ENCODE data around the gene MLLT10. TPM values are rescaled to one million over a fixed set of nuclear protein-coding genes. Genes with fewer than 3 reads are reported as not detected.

Gene MLLT10
- polyA plus RNA-seq, 4 donors, result 8.9 to 34.3 (median 13.4) TPM

DNA sequence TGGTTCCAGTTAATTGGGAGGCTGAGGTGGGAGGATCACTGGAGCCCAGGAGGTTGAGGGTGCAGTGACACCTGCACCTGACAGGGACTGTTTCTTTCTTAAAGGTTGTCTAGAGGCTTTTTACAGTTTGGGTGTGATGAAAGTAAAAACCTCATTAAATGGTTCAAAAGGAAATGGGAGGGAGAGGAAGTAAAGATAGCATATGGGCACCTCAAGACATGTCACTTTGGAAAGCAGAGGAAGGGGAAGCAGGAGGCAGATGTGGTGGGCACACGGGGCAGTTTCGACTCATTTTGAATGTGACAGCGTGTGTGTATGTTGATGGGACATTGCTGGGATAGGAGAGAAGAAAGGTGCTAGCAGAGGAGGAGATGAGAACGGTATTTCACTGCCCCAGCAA, 203.1 kb downstream of the MLLT10 start:
- Histone ChIP-seq H3K9me3 (ENCODE audit: control insufficient read depth in 2 of 2, insufficient read depth in 1 of 2, low read depth in 1 of 2, low read length in 1 of 2) (no peaks in the 10 kb centered on the region), H3K27ac (ENCODE audit: low read depth in 1 of 3, low read length in 2 of 3) (no peak overlapping the region), H3K36me3 (ENCODE audit: control insufficient read depth in 3 of 3, insufficient read depth in 2 of 3, low read depth in 1 of 3, low read length in 3 of 3) (peaks cover 0 to 30% (median 19%) of the 10 kb centered on the region in 3 donors), H3K4me1 (ENCODE audit: control insufficient read depth in 3 of 3, insufficient read depth in 2 of 3, low read depth in 1 of 3, low read length in 2 of 3) (no peaks in the 10 kb centered on the region), H3K27me3 (ENCODE audit: control insufficient read depth in 3 of 3, insufficient read depth in 3 of 3, low read length in 3 of 3) (no peaks in the 10 kb centered on the region), H3K4me3 (ENCODE audit: low read depth in 1 of 3, low read length in 3 of 3) (no peak overlapping the region)
- 73 to 86% (median 81%) methylated on average over 4 of the region's 4 CpGs for WGBS, 3 donors
- no peak for DNase-seq
- FAIRE-seq, result no peak

GRCh38 chr10:21740989-21741388, 207.0 kb downstream of the MLLT10 start:
- H3K4me1 ChIP-seq (ENCODE audit: control insufficient read depth in 3 of 3, insufficient read depth in 2 of 3, low read depth in 1 of 3, low read length in 2 of 3), result no peaks in the 10 kb centered on the region
- WGBS, 3 donors, result 62 to 87% (median 63%) methylated on average over 4 of the region's 4 CpGs
- no peaks in the 10 kb centered on the region for H3K9me3 ChIP-seq (ENCODE audit: control insufficient read depth in 2 of 2, insufficient read depth in 1 of 2, low read depth in 1 of 2, low read length in 1 of 2)
- FAIRE-seq (no peak), DNase-seq (peak in 1 of 2 donors; percentile 47)
- H3K27ac ChIP-seq (ENCODE audit: low read depth in 1 of 3, low read length in 2 of 3), result no peak overlapping the region
- H3K27me3 ChIP-seq (ENCODE audit: control insufficient read depth in 3 of 3, insufficient read depth in 3 of 3, low read length in 3 of 3), result no peaks in the 10 kb centered on the region
- H3K4me3 ChIP-seq (ENCODE audit: low read depth in 1 of 3, low read length in 3 of 3), result no peak overlapping the region
- H3K36me3 ChIP-seq (ENCODE audit: control insufficient read depth in 3 of 3, insufficient read depth in 2 of 3, low read depth in 1 of 3, low read length in 3 of 3), result peaks cover 12 to 34% (median 12%) of the 10 kb centered on the region in 3 donors

- no peak for DNase-seq
- Histone ChIP-seq H3K4me3 (ENCODE audit: low read depth in 1 of 3, low read length in 3 of 3) (no peak overlapping the region), H3K27ac (ENCODE audit: low read depth in 1 of 3, low read length in 2 of 3) (no peak overlapping the region), H3K27me3 (ENCODE audit: control insufficient read depth in 3 of 3, insufficient read depth in 3 of 3, low read length in 3 of 3) (no peaks in the 10 kb centered on the region), H3K9me3 (ENCODE audit: control insufficient read depth in 2 of 2, insufficient read depth in 1 of 2, low read depth in 1 of 2, low read length in 1 of 2) (no peaks in the 10 kb centered on the region), H3K4me1 (ENCODE audit: control insufficient read depth in 3 of 3, insufficient read depth in 2 of 3, low read depth in 1 of 3, low read length in 2 of 3) (no peaks in the 10 kb centered on the region), H3K36me3 (ENCODE audit: control insufficient read depth in 3 of 3, insufficient read depth in 2 of 3, low read depth in 1 of 3, low read length in 3 of 3) (peaks cover 10 to 27% (median 12%) of the 10 kb centered on the region in 3 donors)
- no peak for FAIRE-seq
- 94 to 97% (median 96%) methylated on average over 5 of the region's 5 CpGs for WGBS, 3 donors
Measured at GRCh38 chr10:21742740-21743412, 208.8 kb downstream of the MLLT10 start.

GRCh38 chr10:21744223-21744622, 210.2 kb downstream of the MLLT10 start:
- H3K36me3 ChIP-seq (ENCODE audit: control insufficient read depth in 3 of 3, insufficient read depth in 2 of 3, low read depth in 1 of 3, low read length in 3 of 3), result peaks cover 5 to 17% (median 12%) of the 10 kb centered on the region in 3 donors
- no peak overlapping the region for H3K27ac ChIP-seq (ENCODE audit: low read depth in 1 of 3, low read length in 2 of 3)
- WGBS, 3 donors, result 86 to 91% (median 88%) methylated on average over 11 of the region's 11 CpGs
- DNase-seq (no peak), FAIRE-seq (no peak)
- no peaks in the 10 kb centered on the region for H3K27me3 ChIP-seq (ENCODE audit: control insufficient read depth in 3 of 3, insufficient read depth in 3 of 3, low read length in 3 of 3)
- no peaks in the 10 kb centered on the region for H3K9me3 ChIP-seq (ENCODE audit: control insufficient read depth in 2 of 2, insufficient read depth in 1 of 2, low read depth in 1 of 2, low read length in 1 of 2)
- H3K4me3 ChIP-seq (ENCODE audit: low read depth in 1 of 3, low read length in 3 of 3), result no peak overlapping the region
- H3K4me1 ChIP-seq (ENCODE audit: control insufficient read depth in 3 of 3, insufficient read depth in 2 of 3, low read depth in 1 of 3, low read length in 2 of 3), result no peaks in the 10 kb centered on the region

DNA sequence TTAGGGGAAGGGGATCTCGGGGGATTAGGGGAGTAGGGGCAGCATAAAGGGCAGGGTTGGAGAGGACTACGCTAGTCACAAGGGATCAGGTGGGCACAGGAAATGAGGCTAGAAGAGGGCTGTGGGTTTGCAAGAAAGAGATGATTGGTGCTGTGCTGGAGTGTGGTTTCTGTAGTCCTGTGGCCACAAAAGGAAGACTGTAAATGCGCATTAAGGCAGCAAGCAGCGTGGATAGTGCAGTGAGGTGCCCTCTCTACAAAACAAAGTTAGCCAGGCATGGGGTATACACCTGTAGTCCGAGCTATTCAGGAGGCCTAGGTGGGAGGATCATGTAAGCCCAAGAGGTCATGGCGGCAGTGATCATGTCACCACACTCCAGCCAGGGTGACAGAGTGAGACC, 212.1 kb downstream of the MLLT10 start:
- DNase-seq (peak in 1 of 2 donors; percentile 45), FAIRE-seq (no peak)
- no peaks in the 10 kb centered on the region for H3K9me3 ChIP-seq (ENCODE audit: control insufficient read depth in 2 of 2, insufficient read depth in 1 of 2, low read depth in 1 of 2, low read length in 1 of 2)
- H3K36me3 ChIP-seq (ENCODE audit: control insufficient read depth in 3 of 3, insufficient read depth in 2 of 3, low read depth in 1 of 3, low read length in 3 of 3), result peaks cover 5 to 17% (median 12%) of the 10 kb centered on the region in 3 donors
- no peak overlapping the region for H3K4me3 ChIP-seq (ENCODE audit: low read depth in 1 of 3, low read length in 3 of 3)
- no peaks in the 10 kb centered on the region for H3K27me3 ChIP-seq (ENCODE audit: control insufficient read depth in 3 of 3, insufficient read depth in 3 of 3, low read length in 3 of 3)
- WGBS, 3 donors, result 80 to 91% (median 83%) methylated on average over 6 of the region's 6 CpGs
- H3K27ac ChIP-seq (ENCODE audit: low read depth in 1 of 3, low read length in 2 of 3), result peak overlapping the region in 1 of 3 donors; percentile 45
- H3K4me1 ChIP-seq (ENCODE audit: control insufficient read depth in 3 of 3, insufficient read depth in 2 of 3, low read depth in 1 of 3, low read length in 2 of 3), result no peaks in the 10 kb centered on the region

- DNase-seq (no peak), FAIRE-seq (no peak)
- Histone ChIP-seq H3K36me3 (ENCODE audit: control insufficient read depth in 3 of 3, insufficient read depth in 2 of 3, low read depth in 1 of 3, low read length in 3 of 3) (peaks cover 2 to 15% (median 9%) of the 10 kb centered on the region in 3 donors), H3K27ac (ENCODE audit: low read depth in 1 of 3, low read length in 2 of 3) (no peak overlapping the region), H3K9me3 (ENCODE audit: control insufficient read depth in 2 of 2, insufficient read depth in 1 of 2, low read depth in 1 of 2, low read length in 1 of 2) (no peaks in the 10 kb centered on the region), H3K4me3 (ENCODE audit: low read depth in 1 of 3, low read length in 3 of 3) (no peak overlapping the region), H3K27me3 (ENCODE audit: control insufficient read depth in 3 of 3, insufficient read depth in 3 of 3, low read length in 3 of 3) (no peaks in the 10 kb centered on the region), H3K4me1 (ENCODE audit: control insufficient read depth in 3 of 3, insufficient read depth in 2 of 3, low read depth in 1 of 3, low read length in 2 of 3) (peaks cover 0 to 7% (median 0%) of the 10 kb centered on the region in 3 donors)
- 87 to 94% (median 88%) methylated on average over 4 of the region's 4 CpGs for WGBS, 3 donors
Measured at GRCh38 chr10:21747809-21748208, 213.8 kb downstream of the MLLT10 start.

- Histone ChIP-seq H3K9me3 (ENCODE audit: control insufficient read depth in 2 of 2, insufficient read depth in 1 of 2, low read depth in 1 of 2, low read length in 1 of 2) (no peaks in the 10 kb centered on the region), H3K36me3 (ENCODE audit: control insufficient read depth in 3 of 3, insufficient read depth in 2 of 3, low read depth in 1 of 3, low read length in 3 of 3) (peaks cover under 1 to 22% (median under 1%) of the 10 kb centered on the region in 3 donors), H3K27me3 (ENCODE audit: control insufficient read depth in 3 of 3, insufficient read depth in 3 of 3, low read length in 3 of 3) (no peaks in the 10 kb centered on the region), H3K4me1 (ENCODE audit: control insufficient read depth in 3 of 3, insufficient read depth in 2 of 3, low read depth in 1 of 3, low read length in 2 of 3) (peaks cover 0 to 7% (median 0%) of the 10 kb centered on the region in 3 donors), H3K27ac (ENCODE audit: low read depth in 1 of 3, low read length in 2 of 3) (no peak overlapping the region), H3K4me3 (ENCODE audit: low read depth in 1 of 3, low read length in 3 of 3) (no peak overlapping the region)
- no peak for FAIRE-seq
- DNase-seq, result no peak
- WGBS, 3 donors, result 55 to 68% (median 63%) methylated on average over 3 of the region's 3 CpGs
Measured at GRCh38 chr10:21749788-21750187, 215.8 kb downstream of the MLLT10 start.

DNA sequence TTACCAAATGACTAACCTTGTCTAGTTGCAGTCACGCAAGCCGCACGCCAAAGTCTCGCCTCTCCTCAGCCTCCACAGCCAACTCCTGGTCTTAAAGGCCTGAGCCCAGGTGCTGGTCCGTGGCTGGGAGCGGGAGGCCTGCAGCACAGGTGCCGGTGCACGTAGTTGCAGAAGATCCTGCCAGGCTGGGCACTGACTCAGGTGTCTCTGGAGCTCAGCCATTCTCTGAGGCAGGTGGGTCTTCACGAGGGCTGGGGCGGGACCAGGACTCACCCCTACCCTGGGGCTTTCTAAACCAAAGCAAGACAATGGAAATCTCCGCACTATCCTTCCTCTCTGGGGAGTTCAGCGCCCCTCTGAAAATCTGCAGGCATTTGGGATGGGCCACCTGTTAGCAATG, 216.4 kb downstream of the MLLT10 start:
- no peak overlapping the region for H3K27ac ChIP-seq (ENCODE audit: low read depth in 1 of 3, low read length in 2 of 3)
- FAIRE-seq, result no peak
- H3K36me3 ChIP-seq (ENCODE audit: control insufficient read depth in 3 of 3, insufficient read depth in 2 of 3, low read depth in 1 of 3, low read length in 3 of 3), result peaks cover 0 to 23% (median 0%) of the 10 kb centered on the region in 3 donors
- no peak for DNase-seq
- WGBS, 3 donors, result 93 to 96% (median 94%) methylated on average over 12 of the region's 12 CpGs
- H3K27me3 ChIP-seq (ENCODE audit: control insufficient read depth in 3 of 3, insufficient read depth in 3 of 3, low read length in 3 of 3), result no peaks in the 10 kb centered on the region
- H3K9me3 ChIP-seq (ENCODE audit: control insufficient read depth in 2 of 2, insufficient read depth in 1 of 2, low read depth in 1 of 2, low read length in 1 of 2), result no peaks in the 10 kb centered on the region
- peaks cover 0 to 7% (median 0%) of the 10 kb centered on the region in 3 donors for H3K4me1 ChIP-seq (ENCODE audit: control insufficient read depth in 3 of 3, insufficient read depth in 2 of 3, low read depth in 1 of 3, low read length in 2 of 3)
- H3K4me3 ChIP-seq (ENCODE audit: low read depth in 1 of 3, low read length in 3 of 3), result no peak overlapping the region

Measured in small intestine (tissue), 7 donors.